OCI-LY1 (cell line): ENCODE measurements around the gene TBC1D9B.

ENCODE experiments used
- H2AFZ ChIP-seq: fragments of 200-600 bp; sonication (generic), shearing (Covaris generic); 2 replicates; pipeline ENCODE4 v1.6.0; 2014; ENCODE audit warnings: antibody characterized with exemption, mild to moderate bottlenecking, low read length
- H3F3A ChIP-seq: fragments of 200-600 bp; sonication (generic), shearing (Covaris generic); 2 replicates; pipeline ENCODE4 v1.6.0; 2014; ENCODE audit warnings: mild to moderate bottlenecking, antibody characterized with exemption, low read length, moderate library complexity; ENCODE audit not compliant: insufficient read depth
- H3K27ac ChIP-seq: fragments of 200-600 bp; sonication (generic); 2 replicates; pipeline ENCODE4 v1.5.1; 2014; ENCODE audit warnings: low read length, mixed run types, mild to moderate bottlenecking, low read depth; ENCODE audit not compliant: poor library complexity, severe bottlenecking
- H3K27me3 ChIP-seq: fragments of 200-600 bp; sonication (generic); 2 replicates; pipeline ENCODE4 v1.6.0; 2014; ENCODE audit warnings: antibody characterized with exemption, mild to moderate bottlenecking, low read length, moderate library complexity; ENCODE audit not compliant: insufficient read depth
- H3K36me3 ChIP-seq: fragments of 200-600 bp; sonication (generic); 2 replicates; pipeline ENCODE4 v1.6.1; 2014; ENCODE audit warnings: mild to moderate bottlenecking, antibody characterized with exemption, low read length, moderate library complexity, mixed read lengths; ENCODE audit not compliant: insufficient read depth
- H3K4me1 ChIP-seq: fragments of 200-600 bp; sonication (generic); 2 replicates; pipeline ENCODE4 v1.5.1; 2014; ENCODE audit warnings: mild to moderate bottlenecking, low read length, moderate library complexity; ENCODE audit not compliant: insufficient read depth, severe bottlenecking
- H3K4me2 ChIP-seq: fragments of 200-600 bp; sonication (generic), shearing (Covaris generic); 2 replicates; pipeline ENCODE4 v1.6.1; 2014; ENCODE audit warnings: low read length
- H3K4me3 ChIP-seq: fragments of 200-600 bp; sonication (generic); 2 replicates; pipeline ENCODE4 v1.5.1; 2014; ENCODE audit warnings: low read length, low read depth, mild to moderate bottlenecking, mixed read lengths; ENCODE audit not compliant: poor library complexity, severe bottlenecking
- H3K79me2 ChIP-seq: fragments of 200-600 bp; shearing (Covaris generic); 2 replicates; pipeline ENCODE4 v1.6.1; 2016; ENCODE audit warnings: mixed run types, low read length, mixed read lengths; ENCODE audit not compliant: insufficient read depth
- H3K9ac ChIP-seq: fragments of 200-600 bp; sonication (generic), shearing (Covaris generic); 2 replicates; pipeline ENCODE4 v1.6.1; 2014; ENCODE audit warnings: mild to moderate bottlenecking, low read length, mixed read lengths
- H3K9me2 ChIP-seq: fragments of 200-600 bp; sonication (generic), shearing (Covaris generic); 2 replicates; pipeline ENCODE4 v1.6.1; 2014; ENCODE audit warnings: low read depth, mild to moderate bottlenecking, low read length, mixed read lengths
- H3K9me3 ChIP-seq: fragments of 200-600 bp; shearing (Covaris generic); 2 replicates; pipeline ENCODE4 v1.6.1; 2014; ENCODE audit warnings: low read length, mixed read lengths
- H4K20me1 ChIP-seq: fragments of 200-600 bp; sonication (generic), shearing (Covaris generic); 2 replicates; pipeline ENCODE4 v1.6.0; 2016; ENCODE audit warnings: mild to moderate bottlenecking, low read length; ENCODE audit not compliant: insufficient read depth
- EZH2 ChIP-seq: fragments of 200-600 bp; sonication (generic), shearing (Covaris generic); IDR thresholded peaks from 2 replicates; pipeline ENCODE4 v1.8.0; 2017; ENCODE audit warnings: borderline replicate concordance, mixed run types, mild to moderate bottlenecking, antibody characterized with exemption, low read length, moderate library complexity, mixed read lengths
- TF ChIP-seq, protein P1 (sequence below): fragments of 200-600 bp; sonication (generic), shearing (Covaris generic); IDR thresholded peaks from 2 replicates; pipeline ENCODE4 v1.5.1; 2017; ENCODE audit warnings: mild to moderate bottlenecking, antibody characterized with exemption, low read length, moderate library complexity, mixed read lengths

TBC1D9B gene

GRCh38 chr5:179923436-179923835 is 15.7 kb upstream of the TBC1D9B start:
- Histone ChIP-seq H3K9me2 (no peaks in the 10 kb centered on the region), H3K9ac (no peak overlapping the region), H3K27me3 (no peaks in the 10 kb centered on the region), H3F3A (no peaks in the 10 kb centered on the region), H3K4me2 (peak overlapping the region; percentile 16; the same call in 1 of the 2 replicates), H2AFZ (peak overlapping the region; percentile 8; the same call in 1 of the 2 replicates), H3K4me3 (no peak overlapping the region), H3K79me2 (no peaks in the 10 kb centered on the region), H3K27ac (no peak overlapping the region), H3K4me1 (peaks cover 25% of the 10 kb centered on the region), H4K20me1 (no peaks in the 10 kb centered on the region), H3K9me3 (no peaks in the 10 kb centered on the region), H3K36me3 (no peaks in the 10 kb centered on the region)
- no peak for TF ChIP-seq EZH2
- TF ChIP-seq, protein P1, sequence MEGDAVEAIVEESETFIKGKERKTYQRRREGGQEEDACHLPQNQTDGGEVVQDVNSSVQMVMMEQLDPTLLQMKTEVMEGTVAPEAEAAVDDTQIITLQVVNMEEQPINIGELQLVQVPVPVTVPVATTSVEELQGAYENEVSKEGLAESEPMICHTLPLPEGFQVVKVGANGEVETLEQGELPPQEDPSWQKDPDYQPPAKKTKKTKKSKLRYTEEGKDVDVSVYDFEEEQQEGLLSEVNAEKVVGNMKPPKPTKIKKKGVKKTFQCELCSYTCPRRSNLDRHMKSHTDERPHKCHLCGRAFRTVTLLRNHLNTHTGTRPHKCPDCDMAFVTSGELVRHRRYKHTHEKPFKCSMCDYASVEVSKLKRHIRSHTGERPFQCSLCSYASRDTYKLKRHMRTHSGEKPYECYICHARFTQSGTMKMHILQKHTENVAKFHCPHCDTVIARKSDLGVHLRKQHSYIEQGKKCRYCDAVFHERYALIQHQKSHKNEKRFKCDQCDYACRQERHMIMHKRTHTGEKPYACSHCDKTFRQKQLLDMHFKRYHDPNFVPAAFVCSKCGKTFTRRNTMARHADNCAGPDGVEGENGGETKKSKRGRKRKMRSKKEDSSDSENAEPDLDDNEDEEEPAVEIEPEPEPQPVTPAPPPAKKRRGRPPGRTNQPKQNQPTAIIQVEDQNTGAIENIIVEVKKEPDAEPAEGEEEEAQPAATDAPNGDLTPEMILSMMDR: no peak

DNA sequence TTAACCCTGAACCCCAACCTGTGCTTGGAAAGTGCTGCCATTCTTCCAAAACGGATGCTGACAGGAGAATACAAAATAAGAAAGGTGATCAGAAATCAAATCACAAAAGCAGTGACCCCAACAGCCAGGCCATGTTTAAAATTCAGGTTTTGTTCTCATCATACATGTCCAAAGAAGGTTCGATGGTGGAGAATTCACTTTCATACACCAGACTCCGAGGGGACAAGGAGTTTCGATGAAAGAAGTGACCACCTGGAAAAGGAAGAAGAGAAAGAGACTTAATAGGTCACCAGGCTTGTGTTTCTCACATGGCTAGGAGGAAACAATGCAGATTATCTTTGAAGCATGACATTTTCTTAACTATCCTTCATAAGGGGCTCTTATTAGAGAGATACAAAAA is 12.5 kb upstream of the TBC1D9B start:
- Histone ChIP-seq H3K9me2 (no peaks in the 10 kb centered on the region), H3F3A (no peaks in the 10 kb centered on the region), H3K36me3 (no peaks in the 10 kb centered on the region), H3K4me2 (no peak overlapping the region; the same call in 1 of the 2 replicates), H2AFZ (no peak overlapping the region), H3K4me3 (no peak overlapping the region), H3K79me2 (no peaks in the 10 kb centered on the region), H3K9ac (no peak overlapping the region), H3K4me1 (peaks cover 40% of the 10 kb centered on the region), H3K27me3 (no peaks in the 10 kb centered on the region), H3K27ac (no peak overlapping the region), H4K20me1 (no peaks in the 10 kb centered on the region), H3K9me3 (no peaks in the 10 kb centered on the region)
- no peak for TF ChIP-seq EZH2
- TF ChIP-seq, protein P1: no peak

GRCh38 chr5:179919487-179920060 is 11.9 kb upstream of the TBC1D9B start:
- no peaks in the 10 kb centered on the region for H3K27me3 ChIP-seq
- H3K27ac ChIP-seq: no peak overlapping the region
- no peak overlapping the region for H3K4me3 ChIP-seq
- no peak overlapping the region for H2AFZ ChIP-seq
- H4K20me1 ChIP-seq: no peaks in the 10 kb centered on the region
- H3K4me2 ChIP-seq: peak overlapping the region; percentile 33; the same call in 1 of the 2 replicates
- peaks cover 40% of the 10 kb centered on the region for H3K4me1 ChIP-seq
- H3K9me2 ChIP-seq: no peaks in the 10 kb centered on the region
- H3F3A ChIP-seq: no peaks in the 10 kb centered on the region
- H3K9me3 ChIP-seq: no peaks in the 10 kb centered on the region
- H3K79me2 ChIP-seq: no peaks in the 10 kb centered on the region
- H3K36me3 ChIP-seq: no peaks in the 10 kb centered on the region
- TF ChIP-seq, protein P1: no peak
- H3K9ac ChIP-seq: no peak overlapping the region
